Astrocyte of the cerebellum (primary cell): ENCODE measurements around the gene CELA2A.
"Not testable (repeated sequence)": the region's sequence is repeated elsewhere in the genome, so short reads cannot be mapped to it uniquely, and the experiment has no call there.

Source experiments
- DNase-seq: peaks from one replicate; pipeline ENCODE4 v3.0.0-alpha.2; 2011; ENCODE audit warnings: low read depth
- H3K4me3 ChIP-seq: 2 replicates; pipeline ENCODE4 v1.5.1; 2011; ENCODE audit warnings: mild to moderate bottlenecking, low read depth, low read length, moderate library complexity
- CTCF ChIP-seq: IDR thresholded peaks from 2 replicates; pipeline ENCODE4 v1.5.1; 2012; ENCODE audit warnings: low read length, low read depth, moderate library complexity, mild to moderate bottlenecking; ENCODE audit errors: missing control alignments
- in situ Hi-C: cut with HindIII; loops from 2 replicates; pipeline ENCODE4 v1.10.0; 2017; ENCODE audit warnings: low sequenced_read_pairs

The CELA2A gene

GRCh38 chr1:15457585-15457984, 1.1 kb downstream of the CELA2A start:
- DNase-seq: no peak
- H3K4me3 ChIP-seq: no peak overlapping the region
- no peak for TF ChIP-seq CTCF
- in situ Hi-C loops: no loop called here

GRCh38 chr1:15458388-15458787, 1.9 kb downstream of the CELA2A start:
- DNase-seq, H3K4me3 ChIP-seq, in situ Hi-C loops: not testable (repeated sequence)

GRCh38 chr1:15459771-15460707, 3.5 kb downstream of the CELA2A start:
- in situ Hi-C loops: no loop called here
- no peak overlapping the region for H3K4me3 ChIP-seq
- DNase-seq: no peak
- TF ChIP-seq CTCF: no peak

GRCh38 chr1:15460708-15461095, 4.2 kb downstream of the CELA2A start:
- DNase-seq: no peak
- in situ Hi-C loops: no loop called here
- no peak for TF ChIP-seq CTCF
- H3K4me3 ChIP-seq: no peak overlapping the region

- H3K4me3 ChIP-seq, in situ Hi-C loops, DNase-seq: not testable (repeated sequence)
Observed at GRCh38 chr1:15463064-15463800, 6.7 kb downstream of the CELA2A start.

GRCh38 chr1:15463926-15464322, 7.4 kb downstream of the CELA2A start:
- H3K4me3 ChIP-seq, DNase-seq, in situ Hi-C loops: not testable (repeated sequence)

- in situ Hi-C loops: no loop called here
- H3K4me3 ChIP-seq: no peak overlapping the region
- TF ChIP-seq CTCF: no peak
- no peak for DNase-seq
Observed at GRCh38 chr1:15465674-15466073, 9.1 kb downstream of the CELA2A start.

- H3K4me3 ChIP-seq, DNase-seq, in situ Hi-C loops: not testable (repeated sequence)
Observed at GRCh38 chr1:15466955-15467625, 10.6 kb downstream of the CELA2A start.
